ENCODE results near the gene PXMP4. TPM values are rescaled to one million over a fixed set of nuclear protein-coding genes. Genes with fewer than 3 reads are reported as not detected.

PXMP4 gene
- total RNA-seq, 1 donor from 2014 or later = 14.3 TPM

GRCh38 chr20:33732166-33732970 is 12.3 kb upstream of the PXMP4 start:
- intact Hi-C loops (cut with micrococcal nuclease) = loop anchor here (1.0 to 5.0 kb wide), 11 partner anchors 46 to 1375 kb away; partner anchors contain the start of genes ASXL1, CDK5RAP1, CHMP4B and E2F1

- intact Hi-C loops (cut with micrococcal nuclease) = loop anchor here (1.0 to 5.0 kb wide), 13 partner anchors 11 to 1374 kb away; partner anchors contain the start of genes ACTL10, ASXL1, CDK5RAP1 and CHMP4B
Observed at GRCh38 chr20:33731693-33732165, 11.6 kb upstream of the PXMP4 start, which contains the start of gene ZNF341. ZNF341 (plus strand) TSS chr20:33731996; CDS start chr20:33732022, 26 bp downstream.

- intact Hi-C loops (cut with micrococcal nuclease) = loop anchor here (1.0 to 5.0 kb wide), 3 partner anchors 11 to 1374 kb away; partner anchors contain the start of genes ACTL10, ASXL1 and PXMP4
Observed at GRCh38 chr20:33730946-33731692, 11.0 kb upstream of the PXMP4 start.

- intact Hi-C loops (cut with micrococcal nuclease) = no loop called here
Observed at GRCh38 chr20:33729101-33729500, 9.0 kb upstream of the PXMP4 start.

GRCh38 chr20:33728463-33728862 is 8.4 kb upstream of the PXMP4 start:
- intact Hi-C loops (cut with micrococcal nuclease) = no loop called here

GRCh38 chr20:33727806-33728205 is 7.7 kb upstream of the PXMP4 start:
- intact Hi-C loops (cut with micrococcal nuclease) = no loop called here

- intact Hi-C loops (cut with micrococcal nuclease) = no loop called here
Observed at GRCh38 chr20:33727115-33727479, 7.0 kb upstream of the PXMP4 start.

- intact Hi-C loops (cut with micrococcal nuclease) = no loop called here
Observed at GRCh38 chr20:33725607-33726264, 5.6 kb upstream of the PXMP4 start.

- intact Hi-C loops (cut with micrococcal nuclease) = no loop called here
Observed at GRCh38 chr20:33724439-33725094, 4.5 kb upstream of the PXMP4 start.

GRCh38 chr20:33721391-33722140 is 1.5 kb upstream of the PXMP4 start:
- intact Hi-C loops (cut with micrococcal nuclease) = loop anchor here (2.0 kb wide), 2 partner anchors 581 to 837 kb away; partner anchors contain the start of genes AHCY and MAP1LC3A

GRCh38 chr20:33719277-33719988 is 677 bp downstream of the PXMP4 start:
- intact Hi-C loops (cut with micrococcal nuclease) = no loop called here

- intact Hi-C loops (cut with micrococcal nuclease) = no loop called here
Observed at GRCh38 chr20:33716498-33716897, 3.6 kb downstream of the PXMP4 start.

GRCh38 chr20:33713865-33714367 is 6.2 kb downstream of the PXMP4 start:
- intact Hi-C loops (cut with micrococcal nuclease) = no loop called here

- intact Hi-C loops (cut with micrococcal nuclease) = no loop called here
Observed at GRCh38 chr20:33711446-33711738, 8.7 kb downstream of the PXMP4 start.

GRCh38 chr20:33710681-33711445 is 9.2 kb downstream of the PXMP4 start:
- intact Hi-C loops (cut with micrococcal nuclease) = no loop called here

- intact Hi-C loops (cut with micrococcal nuclease) = no loop called here
Observed at GRCh38 chr20:33709905-33710541, 10.1 kb downstream of the PXMP4 start.

GRCh38 chr20:33709398-33709797 is 10.7 kb downstream of the PXMP4 start:
- intact Hi-C loops (cut with micrococcal nuclease) = no loop called here

GRCh38 chr20:33707668-33708067 is 12.4 kb downstream of the PXMP4 start:
- intact Hi-C loops (cut with micrococcal nuclease) = no loop called here

Data from T-helper 1 cell treated with Interleukin-12 subunit alpha and Interleukin-12 subunit beta and Interleukin-4 antibody, amounts not matched to agents 30 ng/mL and 1 ng/mL, for 36 hours (primary cell).